ENCODE measurements around the gene SMIM11.

The SMIM11 gene

GRCh38 chr21:34336756-34337391 lies 38.4 kb upstream of the SMIM11 start:
- DNase-seq (ENCODE audit: low read depth in 1 of 2, low spot score in 1 of 2) = no peak
- H3K4me3 ChIP-seq (replicated peaks; ENCODE audit: insufficient read depth, low read length) = no peak overlapping the region
- no peaks in the 10 kb centered on the region for H3K27me3 ChIP-seq (ENCODE audit: insufficient read depth, poor library complexity, severe bottlenecking)
- TF ChIP-seq SPI1 (IDR thresholded peaks at IDR 0.05; ENCODE audit: borderline replicate concordance, low read depth) = no peak
- H3K27ac ChIP-seq (replicated peaks) = no peak overlapping the region

GRCh38 chr21:34337741-34338140 lies 37.6 kb upstream of the SMIM11 start:
- no peak overlapping the region for H3K4me3 ChIP-seq (replicated peaks; ENCODE audit: insufficient read depth, low read length)
- TF ChIP-seq CTCF (IDR thresholded peaks at IDR 0.05; ENCODE audit: insufficient read depth, low read length) (no peak), SPI1 (IDR thresholded peaks at IDR 0.05; ENCODE audit: borderline replicate concordance, low read depth) (no peak), REST (IDR thresholded peaks at IDR 0.05; ENCODE audit: insufficient replicate concordance, low read depth) (no peak), GABPA (IDR thresholded peaks at IDR 0.05; ENCODE audit: low read depth) (no peak), POLR2AphosphoS5 (IDR thresholded peaks at IDR 0.05; ENCODE audit: low read depth) (no peak)
- no peaks in the 10 kb centered on the region for H3K27me3 ChIP-seq (ENCODE audit: insufficient read depth, poor library complexity, severe bottlenecking)
- no peak overlapping the region for H3K27ac ChIP-seq (replicated peaks)
- DNase-seq (ENCODE audit: low read depth in 1 of 2, low spot score in 1 of 2) = no peak

GRCh38 chr21:34338226-34338625 lies 37.1 kb upstream of the SMIM11 start:
- Histone ChIP-seq H3K27ac (replicated peaks) (no peak overlapping the region), H3K27me3 (ENCODE audit: insufficient read depth, poor library complexity, severe bottlenecking) (no peaks in the 10 kb centered on the region), H3K4me3 (replicated peaks; ENCODE audit: insufficient read depth, low read length) (no peak overlapping the region)
- no peak for DNase-seq (ENCODE audit: low read depth in 1 of 2, low spot score in 1 of 2)
- no peak for TF ChIP-seq CTCF (IDR thresholded peaks at IDR 0.05; ENCODE audit: insufficient read depth, low read length)
- no peak for TF ChIP-seq REST (IDR thresholded peaks at IDR 0.05; ENCODE audit: insufficient replicate concordance, low read depth)

- no peak for TF ChIP-seq POLR2AphosphoS5 (IDR thresholded peaks at IDR 0.05; ENCODE audit: low read depth)
- no peak for TF ChIP-seq REST (IDR thresholded peaks at IDR 0.05; ENCODE audit: insufficient replicate concordance, low read depth)
- TF ChIP-seq CTCF (IDR thresholded peaks at IDR 0.05; ENCODE audit: insufficient read depth, low read length) = no peak
- TF ChIP-seq GABPA (IDR thresholded peaks at IDR 0.05; ENCODE audit: low read depth) = no peak
- TF ChIP-seq SPI1 (IDR thresholded peaks at IDR 0.05; ENCODE audit: borderline replicate concordance, low read depth) = no peak
- no peak for DNase-seq (ENCODE audit: low read depth in 1 of 2, low spot score in 1 of 2)
- Histone ChIP-seq H3K27ac (replicated peaks) (no peak overlapping the region), H3K27me3 (ENCODE audit: insufficient read depth, poor library complexity, severe bottlenecking) (no peaks in the 10 kb centered on the region), H3K4me3 (replicated peaks; ENCODE audit: insufficient read depth, low read length) (no peak overlapping the region)
Observed at GRCh38 chr21:34340061-34340460, 35.2 kb upstream of the SMIM11 start.

Data from HL-60 (cell line).